HUES64 (cell line): ENCODE data around the gene DCHS2.
"Not testable (repeated sequence)": the region's sequence is repeated elsewhere in the genome, so short reads cannot be mapped to it uniquely, and the experiment has no call there.

Experiments used
- H3K27ac ChIP-seq: 2 replicates; pipeline ENCODE4 v1.7.0; 2013; ENCODE audit warnings: low read depth, low read length, inconsistent platforms
- H3K27me3 ChIP-seq: 2 replicates; pipeline ENCODE4 v1.6.1; 2013; ENCODE audit warnings: mild to moderate bottlenecking, low read length; ENCODE audit not compliant: insufficient read depth
- H3K36me3 ChIP-seq: 2 replicates; pipeline ENCODE4 v1.6.1; 2013; ENCODE audit warnings: mild to moderate bottlenecking, low read length; ENCODE audit not compliant: insufficient read depth
- H3K4me1 ChIP-seq: 2 replicates; pipeline ENCODE4 v1.6.1; 2013; ENCODE audit warnings: mild to moderate bottlenecking, low read length, moderate library complexity; ENCODE audit not compliant: insufficient read depth
- H3K4me3 ChIP-seq: 2 replicates; pipeline ENCODE4 v1.5.1; 2013; ENCODE audit warnings: mild to moderate bottlenecking, low read length, moderate library complexity
- H3K9ac ChIP-seq: 2 replicates; pipeline ENCODE4 v1.6.1; 2013; ENCODE audit warnings: mild to moderate bottlenecking, low read depth, low read length
- H3K9me3 ChIP-seq: 2 replicates; pipeline ENCODE4 v1.6.1; 2013; ENCODE audit warnings: low read depth, low read length; ENCODE audit not compliant: insufficient read depth
- WGBS: fragments of 150-250, 120-280 bp; methylation state at CpG from one replicate; pipeline ENCODE4 v1.1.7; 2013; ENCODE audit warnings: missing lambda C conversion rate; 5-methylcytosine and 5-hydroxymethylcytosine counted together

DCHS2 gene

DNA sequence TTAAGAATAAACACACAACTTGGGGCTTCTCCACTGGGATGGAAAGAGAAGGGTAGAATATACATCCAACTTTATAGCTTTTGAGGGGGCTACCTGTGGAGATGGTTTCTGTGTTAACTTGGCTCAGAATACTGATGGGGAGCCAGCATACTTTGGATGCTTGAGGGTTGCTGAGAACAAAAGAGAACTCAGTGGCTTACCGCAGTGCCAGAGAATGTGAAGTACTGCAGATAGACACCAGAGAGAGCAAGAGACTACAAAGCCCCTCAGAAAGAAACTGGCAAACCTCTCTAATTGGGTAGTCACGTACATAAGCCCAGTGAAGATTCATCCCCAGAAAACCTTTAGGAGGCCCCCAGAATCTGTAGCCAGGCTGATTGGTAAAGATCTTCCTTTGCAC lies 214.4 kb downstream of the DCHS2 start:
- no peak overlapping the region for H3K9ac ChIP-seq

DNA sequence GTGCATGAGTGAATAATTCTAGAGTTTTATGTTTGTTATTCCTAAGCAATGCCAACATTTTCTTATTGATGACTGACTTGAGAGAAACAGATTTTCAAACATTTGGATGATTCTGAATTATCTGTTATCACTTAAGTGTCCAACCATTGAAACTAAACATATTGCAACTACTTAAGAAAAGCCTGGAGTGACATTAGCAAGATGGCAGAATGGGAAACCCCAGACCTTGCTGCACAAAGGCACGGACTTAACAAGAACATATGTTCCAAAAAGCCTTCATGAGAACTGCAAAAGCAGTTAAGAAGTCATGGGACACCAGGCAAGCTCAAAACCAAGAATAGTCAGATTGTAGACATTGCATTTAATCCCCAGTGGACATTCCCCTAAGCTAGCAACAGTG lies 215.1 kb downstream of the DCHS2 start:
- Histone ChIP-seq H3K36me3 (no peaks in the 10 kb centered on the region), H3K9ac (no peak overlapping the region), H3K27ac (peak overlapping the region; percentile 69; the same call in 1 of the 2 replicates), H3K9me3 (0 out of 2 replicates have a peak, but pooled peaks cover 4% of the 10 kb centered on the region), H3K4me1 (peaks cover 7% of the 10 kb centered on the region), H3K27me3 (no peaks in the 10 kb centered on the region), H3K4me3 (no peak overlapping the region)
- WGBS: 100% methylated on average over 1 of the region's 1 CpG

More for the DNA sequence above, 214.4 kb downstream of the DCHS2 start:
- peak overlapping the region; percentile 69 for H3K27ac ChIP-seq
- WGBS: 18% methylated on average over 2 of the region's 2 CpGs
- no peak overlapping the region for H3K4me3 ChIP-seq
- peaks cover 7% of the 10 kb centered on the region for H3K4me1 ChIP-seq
- no peaks in the 10 kb centered on the region for H3K36me3 ChIP-seq
- no peaks in the 10 kb centered on the region for H3K27me3 ChIP-seq
- 0 out of 2 replicates have a peak, but pooled peaks cover 4% of the 10 kb centered on the region for H3K9me3 ChIP-seq

DNA sequence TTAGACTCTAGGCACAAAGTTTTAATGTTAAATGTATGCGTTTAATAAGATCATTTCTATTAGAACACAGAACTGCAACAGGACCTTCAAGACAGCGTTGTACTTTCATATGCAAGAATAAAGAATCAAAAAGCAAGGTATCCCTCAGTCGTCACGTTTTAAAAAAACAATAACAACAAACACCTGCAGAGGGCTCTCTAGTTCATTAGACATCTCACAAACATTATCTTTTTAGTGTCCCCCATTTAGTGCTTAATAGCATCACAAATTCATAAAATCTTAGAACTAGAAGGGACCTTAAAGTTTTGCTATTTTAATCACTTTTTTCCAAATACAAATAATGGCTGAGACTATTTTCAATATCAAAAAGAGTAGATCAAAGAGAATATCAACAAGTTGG lies 236.6 kb downstream of the DCHS2 start:
- Histone ChIP-seq H3K36me3 (no peaks in the 10 kb centered on the region), H3K4me3 (no peak overlapping the region), H3K9me3 (no peaks in the 10 kb centered on the region), H3K27me3 (no peaks in the 10 kb centered on the region), H3K9ac (no peak overlapping the region), H3K27ac (no peak overlapping the region), H3K4me1 (no peaks in the 10 kb centered on the region)
- 50% methylated on average over 4 of the region's 4 CpGs for WGBS

DNA sequence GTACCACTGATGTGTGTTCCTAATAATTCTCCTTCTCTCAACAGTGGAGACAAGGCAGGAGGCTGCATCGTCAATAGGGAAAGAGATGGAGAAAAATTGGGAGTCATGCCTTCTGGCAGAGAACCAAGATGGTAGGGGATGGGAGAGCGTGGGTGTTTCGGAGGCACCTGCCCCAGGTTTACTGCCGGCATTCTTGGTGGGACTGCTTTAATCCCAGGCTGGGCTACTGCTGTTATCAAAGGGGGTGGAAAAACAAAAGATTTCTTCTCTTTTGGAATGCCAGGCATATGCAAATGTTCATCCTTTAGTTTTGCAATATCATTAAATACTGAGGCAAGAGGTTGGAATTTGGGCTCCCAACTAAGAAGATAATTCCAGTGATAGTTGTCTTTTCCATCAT lies 257.0 kb downstream of the DCHS2 start:
- 90% methylated on average over 4 of the region's 4 CpGs for WGBS
- H3K4me1 ChIP-seq: no peaks in the 10 kb centered on the region
- no peaks in the 10 kb centered on the region for H3K27me3 ChIP-seq
- H3K9ac ChIP-seq: no peak overlapping the region
- H3K4me3 ChIP-seq: no peak overlapping the region
- no peak overlapping the region for H3K27ac ChIP-seq
- no peaks in the 10 kb centered on the region for H3K9me3 ChIP-seq
- H3K36me3 ChIP-seq: no peaks in the 10 kb centered on the region

DNA sequence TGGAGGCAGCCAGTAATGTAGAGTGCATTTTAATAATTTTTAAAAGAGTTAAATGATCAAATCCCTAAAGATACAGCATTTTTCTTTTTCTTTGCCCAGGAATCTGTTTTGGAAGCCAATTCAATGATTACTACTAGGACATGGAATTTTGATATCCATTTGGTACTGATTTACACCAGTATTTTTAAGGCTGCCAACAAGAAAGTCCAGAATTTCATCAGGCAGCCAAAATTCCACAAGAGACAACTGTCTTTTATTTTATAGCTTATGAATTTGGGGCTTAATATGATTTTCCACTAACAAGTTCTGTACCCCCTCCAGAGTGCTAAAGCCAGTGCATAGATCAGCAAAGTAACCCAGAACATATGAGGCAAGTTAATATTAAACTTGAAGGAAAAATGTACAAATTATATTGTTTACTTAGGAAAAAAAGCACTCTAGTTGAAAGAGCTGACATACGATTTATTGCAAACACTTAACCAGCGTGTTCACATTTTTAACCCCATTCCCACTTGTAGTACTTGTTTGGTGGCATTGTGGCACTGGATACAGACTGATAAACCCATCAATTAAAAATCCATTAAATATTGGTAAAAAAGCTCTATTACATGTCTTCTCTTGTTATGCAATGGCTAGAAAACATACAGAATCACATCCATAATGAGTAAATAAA lies 259.7 kb downstream of the DCHS2 start:
- no peak overlapping the region for H3K4me3 ChIP-seq
- H3K9me3 ChIP-seq: no peaks in the 10 kb centered on the region
- H3K36me3 ChIP-seq: no peaks in the 10 kb centered on the region
- H3K27ac ChIP-seq: no peak overlapping the region
- H3K9ac ChIP-seq: no peak overlapping the region
- no peaks in the 10 kb centered on the region for H3K27me3 ChIP-seq
- WGBS: 100% methylated on average over 2 of the region's 2 CpGs
- no peaks in the 10 kb centered on the region for H3K4me1 ChIP-seq

DNA sequence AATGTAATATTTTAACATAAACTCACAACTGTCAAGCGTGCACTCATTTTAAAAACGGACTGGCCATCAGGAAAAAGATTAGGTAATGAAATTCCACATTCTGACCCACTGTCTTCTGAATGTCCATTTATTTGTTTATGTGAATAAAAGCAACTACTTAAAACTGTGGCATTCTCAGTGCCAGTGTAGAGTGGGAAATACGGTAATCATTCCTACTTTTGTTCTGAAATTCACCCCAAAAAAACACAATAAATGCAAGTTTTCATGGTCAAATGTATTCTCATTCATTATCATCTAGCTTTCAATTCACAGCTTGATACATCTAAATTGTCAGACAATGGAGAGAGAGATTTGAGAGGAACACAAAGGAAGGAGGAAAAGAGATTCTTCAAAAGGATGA lies 260.9 kb downstream of the DCHS2 start:
- Histone ChIP-seq H3K4me3 (no peak overlapping the region), H3K4me1 (no peaks in the 10 kb centered on the region), H3K27me3 (no peaks in the 10 kb centered on the region), H3K27ac (no peak overlapping the region), H3K36me3 (no peaks in the 10 kb centered on the region), H3K9ac (no peak overlapping the region), H3K9me3 (no peaks in the 10 kb centered on the region)
- WGBS: 95% methylated on average over 1 of the region's 3 CpGs

DNA sequence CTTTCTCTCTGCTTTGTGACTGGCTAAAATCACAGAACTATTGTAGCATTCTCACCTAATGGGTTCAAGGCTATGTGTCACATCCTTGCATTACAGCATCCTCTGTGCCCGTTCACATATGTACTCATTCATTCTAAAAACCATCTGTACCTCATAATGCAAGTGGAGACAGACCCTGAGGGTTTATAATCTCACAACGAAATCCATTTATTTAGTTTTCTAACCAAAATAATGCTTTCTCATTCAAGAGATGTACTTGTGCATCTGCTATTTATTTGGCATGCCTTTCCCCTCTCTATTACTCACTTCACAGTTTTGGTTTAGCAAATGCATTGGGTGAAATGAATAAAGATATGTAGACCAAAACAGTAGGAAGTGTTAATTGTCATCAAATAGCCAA lies 261.5 kb downstream of the DCHS2 start:
- Histone ChIP-seq H3K9ac (no peak overlapping the region), H3K36me3 (no peaks in the 10 kb centered on the region), H3K4me3 (no peak overlapping the region), H3K4me1 (no peaks in the 10 kb centered on the region), H3K9me3 (no peaks in the 10 kb centered on the region), H3K27me3 (no peaks in the 10 kb centered on the region), H3K27ac (no peak overlapping the region)
- 92% methylated on average over 2 of the region's 2 CpGs for WGBS

DNA sequence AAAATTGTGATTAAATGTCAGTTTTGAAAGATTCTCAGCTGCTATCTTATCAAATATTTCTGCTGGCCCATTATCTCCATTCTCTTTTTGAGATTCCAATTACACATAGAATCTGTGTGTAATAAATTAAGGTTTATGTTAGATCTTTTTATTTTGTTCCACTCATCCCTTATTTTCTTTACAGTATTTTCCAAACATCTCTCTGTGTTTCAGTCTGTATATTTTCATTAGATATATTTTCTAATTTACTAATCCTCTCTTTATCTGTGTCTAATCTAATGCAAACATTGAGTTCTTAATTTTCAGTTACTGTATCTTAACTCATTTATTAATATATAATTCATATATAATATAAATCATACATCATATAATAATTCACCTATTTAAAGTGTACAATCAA lies 268.7 kb downstream of the DCHS2 start:
- H3K27ac ChIP-seq: no peak overlapping the region

DNA sequence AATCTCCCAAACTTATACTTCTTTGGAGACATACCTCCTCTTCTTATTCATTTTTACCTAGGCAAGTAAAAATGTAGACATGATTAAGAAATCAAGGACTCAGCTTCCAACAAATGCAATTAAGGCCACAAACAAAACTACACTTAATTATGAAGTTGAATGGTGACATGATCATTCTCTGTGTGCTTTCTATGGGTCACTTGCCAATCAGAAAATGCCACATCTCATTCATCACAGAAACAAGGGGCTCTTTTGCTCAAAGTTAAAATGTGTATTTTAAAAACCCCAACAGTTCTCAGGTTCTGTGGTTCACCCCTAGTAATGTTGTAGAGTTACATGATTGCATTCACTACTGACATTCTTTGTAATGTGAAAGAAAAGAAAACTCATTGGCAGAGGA lies 273.5 kb downstream of the DCHS2 start:
- Histone ChIP-seq H3K4me1 (no peaks in the 10 kb centered on the region), H3K27ac (no peak overlapping the region), H3K4me3 (no peak overlapping the region), H3K9me3 (peaks cover 7% of the 10 kb centered on the region; the same call in 1 of the 2 replicates), H3K9ac (no peak overlapping the region), H3K27me3 (no peaks in the 10 kb centered on the region), H3K36me3 (no peaks in the 10 kb centered on the region)

More for the DNA sequence above, 268.7 kb downstream of the DCHS2 start:
- Histone ChIP-seq H3K4me1 (no peaks in the 10 kb centered on the region), H3K4me3 (no peak overlapping the region), H3K9ac (no peak overlapping the region), H3K36me3 (no peaks in the 10 kb centered on the region), H3K9me3 (peaks cover 12% of the 10 kb centered on the region), H3K27me3 (no peaks in the 10 kb centered on the region)

DNA sequence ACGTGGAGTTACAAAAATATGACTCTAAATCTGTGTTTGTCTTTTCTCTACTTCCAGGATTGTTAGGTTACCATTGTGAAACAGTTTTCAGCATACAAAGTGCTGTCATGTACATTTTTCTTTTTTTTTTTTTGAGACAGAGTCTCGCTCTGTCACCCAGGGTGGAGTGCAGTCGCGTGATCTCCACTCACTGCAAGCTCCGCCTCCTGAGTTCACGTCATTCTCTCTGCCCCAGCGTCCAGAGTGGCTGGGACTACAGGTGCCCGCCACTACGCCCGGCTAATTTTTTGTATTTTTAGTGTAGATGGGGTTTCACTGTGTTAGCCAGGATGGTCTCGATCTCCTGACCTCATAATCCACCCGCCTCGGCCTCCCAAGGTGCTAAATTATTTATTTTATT lies 274.2 kb downstream of the DCHS2 start:
- 87% methylated on average over 13 of the region's 13 CpGs for WGBS
- not testable (repeated sequence) for H3K27ac ChIP-seq, H3K9ac ChIP-seq, H3K4me3 ChIP-seq, H3K9me3 ChIP-seq, H3K27me3 ChIP-seq, H3K36me3 ChIP-seq, H3K4me1 ChIP-seq

DNA sequence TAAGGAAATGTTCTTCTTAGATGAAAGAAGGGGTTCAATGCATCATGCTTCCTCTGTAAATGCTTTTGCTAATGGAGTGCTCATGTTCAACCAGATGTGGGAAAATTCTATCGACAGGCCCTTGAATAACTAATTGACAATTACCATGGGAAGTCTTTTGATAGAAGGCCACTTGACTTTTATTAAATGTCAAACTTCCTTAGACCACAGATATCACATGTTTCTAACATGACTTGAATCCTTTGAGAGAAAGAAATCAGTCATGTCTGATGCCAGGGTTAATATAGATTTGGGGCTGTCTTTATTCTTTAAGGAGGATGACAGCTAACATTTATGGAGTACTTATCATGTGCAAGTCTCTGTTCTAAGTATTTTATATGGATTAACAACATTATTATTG lies 280.1 kb downstream of the DCHS2 start:
- Histone ChIP-seq H3K4me3 (no peak overlapping the region), H3K27ac (no peak overlapping the region), H3K27me3 (no peaks in the 10 kb centered on the region), H3K36me3 (no peaks in the 10 kb centered on the region), H3K9ac (no peak overlapping the region), H3K4me1 (peaks cover 4% of the 10 kb centered on the region; the same call in 1 of the 2 replicates), H3K9me3 (no peaks in the 10 kb centered on the region)
- 100% methylated on average over 1 of the region's 1 CpG for WGBS

DNA sequence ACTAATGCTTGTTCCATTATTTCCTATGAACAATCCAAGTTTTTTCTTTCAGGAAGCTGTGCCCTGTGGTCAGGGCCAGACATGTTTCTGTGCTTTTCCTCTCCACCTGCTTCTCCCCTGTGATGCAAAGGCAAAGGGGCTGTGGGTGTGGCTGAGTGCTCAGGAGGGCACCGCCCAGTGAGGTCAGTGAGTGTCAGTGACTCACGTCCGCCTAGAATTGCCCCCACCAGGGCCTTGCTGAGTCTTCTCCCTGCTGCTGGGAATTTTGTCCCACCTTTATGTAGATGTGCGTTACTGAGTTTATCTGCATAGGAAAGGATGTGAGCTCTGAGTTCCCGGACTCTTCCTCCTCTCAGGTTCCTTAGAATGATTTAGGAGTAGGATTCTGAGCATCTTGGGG lies 283.2 kb downstream of the DCHS2 start:
- Histone ChIP-seq H3K9me3 (no peaks in the 10 kb centered on the region), H3K4me1 (peaks cover 4% of the 10 kb centered on the region; the same call in 1 of the 2 replicates), H3K9ac (no peak overlapping the region), H3K27me3 (no peaks in the 10 kb centered on the region), H3K27ac (no peak overlapping the region), H3K36me3 (no peaks in the 10 kb centered on the region), H3K4me3 (no peak overlapping the region)
- 48% methylated on average over 5 of the region's 5 CpGs for WGBS
